MG63 (cell line): Measurements from ENCODE around the gene ATP5F1A. TPM values are rescaled to one million over a fixed set of nuclear protein-coding genes. Genes with fewer than 3 reads are reported as not detected.
"Not testable (repeated sequence)": the region's sequence is repeated elsewhere in the genome, so short reads cannot be mapped to it uniquely, and the experiment has no call there.

Experiments used
- DNase-seq: peaks from one replicate; pipeline ENCODE4 v3.0.0-alpha.2; 2020
- H3K27me3 ChIP-seq: fragments of 250-450 bp; sonication (Bioruptor Pico); 2 replicates; pipeline ENCODE4 v1.5.1; 2020; ENCODE audit warnings: mild to moderate bottlenecking, moderate library complexity
- H3K36me3 ChIP-seq: fragments of 250-450 bp; sonication (Bioruptor Pico); 2 replicates; pipeline ENCODE4 v1.5.1; 2020; ENCODE audit warnings: mild to moderate bottlenecking, moderate library complexity
- H3K4me3 ChIP-seq: fragments of 250-450 bp; sonication (Bioruptor Pico); 2 replicates; pipeline ENCODE4 v1.5.1; 2020; ENCODE audit warnings: mild to moderate bottlenecking, moderate library complexity
- H3K9me3 ChIP-seq: fragments of 250-450 bp; sonication (Bioruptor Pico); 2 replicates; pipeline ENCODE4 v1.5.1; 2020; ENCODE audit warnings: mild to moderate bottlenecking, moderate library complexity
- total RNA-seq: library from RNA; depleted of rRNA; stranded (reverse); fragments of >200 nt; shearing (Covaris generic); gene quantifications from 2 replicates; pipeline ENCODE4 v1.2.3, GENCODE V29; 2014; ENCODE audit warnings: low replicate concordance

ATP5F1A gene
- total RNA-seq, 1 experiment from 2014 or later = 465 TPM

GRCh38 chr18:46061387-46061786, 36.7 kb downstream of the ATP5F1A start:
- Histone ChIP-seq H3K4me3 (no peak overlapping the region), H3K9me3 (no peaks in the 10 kb centered on the region), H3K27me3 (no peaks in the 10 kb centered on the region), H3K36me3 (no peaks in the 10 kb centered on the region)
- no peak for DNase-seq

DNA sequence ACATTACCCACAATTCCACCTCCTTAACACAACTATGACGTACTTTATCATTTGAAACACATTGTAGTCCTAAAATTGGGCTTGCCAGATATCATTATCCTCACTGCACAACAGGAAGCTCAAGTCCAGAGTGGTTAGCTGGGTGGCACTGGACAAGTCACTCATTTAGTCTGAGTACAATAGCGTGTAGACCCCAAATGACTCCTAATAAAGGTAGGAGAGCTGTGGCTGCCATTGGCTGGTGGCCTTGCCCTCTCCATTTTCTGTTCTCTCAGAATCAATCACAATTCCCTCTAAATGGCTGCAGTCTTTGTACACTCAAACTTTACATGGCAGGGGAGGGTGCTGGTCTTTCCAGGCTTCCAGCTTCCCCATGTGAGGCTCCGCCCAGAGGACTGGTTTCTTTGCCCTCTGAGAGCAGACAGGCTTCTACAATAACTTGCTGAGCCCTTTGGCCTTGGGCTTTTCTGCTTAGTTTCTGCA, 37.7 kb downstream of the ATP5F1A start:
- H3K9me3 ChIP-seq = no peaks in the 10 kb centered on the region
- no peaks in the 10 kb centered on the region for H3K27me3 ChIP-seq
- H3K4me3 ChIP-seq = no peak overlapping the region
- no peak for DNase-seq
- H3K36me3 ChIP-seq = no peaks in the 10 kb centered on the region

DNA sequence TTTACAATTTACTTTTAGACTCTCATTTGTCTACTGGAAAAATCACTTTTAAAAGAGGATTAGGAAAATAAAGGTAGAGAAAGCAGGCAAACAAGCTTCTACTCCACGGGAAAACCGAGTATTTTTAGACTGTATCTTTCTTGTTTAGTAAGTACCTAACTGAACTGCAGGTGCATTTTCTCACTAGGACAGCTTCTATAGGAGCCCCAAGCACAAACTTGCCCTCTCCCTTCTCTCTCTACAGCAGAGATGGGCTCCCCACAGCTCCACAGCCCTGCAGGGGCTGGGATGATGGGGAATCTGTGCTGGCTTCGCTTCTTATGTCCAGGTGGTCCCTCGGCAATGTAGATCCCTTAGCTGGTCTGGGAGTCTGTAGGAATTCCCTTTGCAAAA, 42.3 kb downstream of the ATP5F1A start:
- H3K36me3 ChIP-seq = no peaks in the 10 kb centered on the region
- H3K27me3 ChIP-seq = no peaks in the 10 kb centered on the region
- H3K9me3 ChIP-seq = no peaks in the 10 kb centered on the region; the same call in 1 of the 2 replicates
- H3K4me3 ChIP-seq = no peak overlapping the region
- no peak for DNase-seq

DNA sequence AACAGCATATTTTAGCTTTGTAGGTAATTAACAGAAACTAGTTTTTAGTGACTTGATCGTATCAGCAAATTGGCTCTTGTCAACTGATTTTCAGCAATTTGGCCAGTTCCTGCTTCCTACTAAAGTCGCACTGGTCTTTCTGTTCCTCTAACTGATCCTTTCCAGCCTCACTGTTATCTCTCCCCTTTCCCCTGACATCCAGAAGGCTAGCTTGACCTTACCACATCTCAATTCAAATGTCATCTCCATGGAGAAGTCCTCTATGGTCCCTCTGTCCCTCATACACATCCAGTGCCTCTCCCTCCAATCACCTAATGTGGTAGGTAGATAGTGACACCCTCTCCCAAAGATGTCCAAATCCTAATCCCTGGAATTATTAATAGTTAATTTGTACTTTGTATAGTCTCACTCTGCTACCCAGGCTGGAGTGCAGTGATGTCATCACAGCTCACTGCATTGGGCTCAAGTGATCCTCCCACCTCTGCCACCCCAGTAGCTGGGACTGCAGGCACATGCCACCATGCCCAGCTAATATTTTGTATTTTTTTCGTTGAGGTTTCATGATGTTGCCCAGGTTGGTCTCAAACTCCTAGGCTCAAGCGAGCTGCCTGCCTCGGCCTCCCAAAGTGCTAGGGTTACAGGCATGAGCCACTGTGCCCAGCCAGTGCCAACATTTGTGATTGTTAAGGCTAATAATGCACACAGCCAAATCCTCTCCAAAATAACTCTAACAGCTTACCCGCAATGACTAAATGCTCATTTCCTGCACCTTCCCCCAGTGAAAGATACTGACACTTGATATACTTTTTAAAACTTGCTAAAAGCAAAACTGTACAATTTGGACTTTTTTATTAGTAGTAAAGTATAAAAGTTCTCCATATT, 42.9 kb downstream of the ATP5F1A start:
- H3K4me3 ChIP-seq = no peak overlapping the region
- no peaks in the 10 kb centered on the region; the same call in 1 of the 2 replicates for H3K9me3 ChIP-seq
- peak; percentile 60 for DNase-seq
- no peaks in the 10 kb centered on the region for H3K36me3 ChIP-seq
- H3K27me3 ChIP-seq = no peaks in the 10 kb centered on the region

- Histone ChIP-seq H3K4me3 (no peak overlapping the region), H3K9me3 (no peaks in the 10 kb centered on the region; the same call in 1 of the 2 replicates), H3K27me3 (no peaks in the 10 kb centered on the region), H3K36me3 (no peaks in the 10 kb centered on the region)
- DNase-seq = no peak
Observed at GRCh38 chr18:46053368-46054095, 44.6 kb downstream of the ATP5F1A start.

DNA sequence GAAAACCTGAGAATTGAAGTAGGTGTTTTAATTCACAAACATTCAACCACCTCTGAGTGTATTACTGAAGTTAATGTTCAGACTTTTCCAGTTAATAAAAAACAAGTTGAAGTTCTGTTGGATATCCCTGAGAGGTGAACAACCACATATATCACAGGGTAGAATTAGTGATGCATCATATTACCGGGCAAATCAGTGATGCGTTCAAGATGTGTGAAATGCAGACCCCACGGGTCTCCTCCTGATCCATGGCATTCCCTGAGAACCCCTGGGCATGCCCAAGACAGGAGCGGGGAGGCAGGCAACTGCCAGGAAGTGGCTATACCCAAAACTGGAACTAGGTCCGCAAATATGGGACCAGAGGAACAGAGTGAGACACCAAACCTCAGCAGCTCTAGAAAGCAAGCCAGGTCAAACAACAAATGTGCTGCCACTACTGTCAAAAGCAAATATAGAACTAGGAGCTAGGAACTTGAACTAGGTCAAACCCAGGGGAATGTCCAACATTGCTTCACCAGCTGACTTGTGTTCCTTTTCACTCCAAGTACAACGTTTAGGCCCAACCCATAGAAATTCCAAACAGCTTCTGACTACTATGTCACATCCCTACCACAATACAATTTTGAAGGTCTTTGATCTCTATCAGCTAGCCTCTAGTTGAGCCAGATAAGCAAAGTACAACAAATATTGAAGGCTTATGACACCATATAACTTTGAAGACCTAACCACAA, 46.2 kb downstream of the ATP5F1A start:
- Histone ChIP-seq H3K4me3 (no peak overlapping the region), H3K36me3 (no peaks in the 10 kb centered on the region), H3K27me3 (no peaks in the 10 kb centered on the region), H3K9me3 (no peaks in the 10 kb centered on the region; the same call in 1 of the 2 replicates)
- no peak for DNase-seq

GRCh38 chr18:46050268-46050667, 47.8 kb downstream of the ATP5F1A start:
- H3K9me3 ChIP-seq = no peaks in the 10 kb centered on the region; the same call in 1 of the 2 replicates
- H3K36me3 ChIP-seq = no peaks in the 10 kb centered on the region
- no peak overlapping the region for H3K4me3 ChIP-seq
- DNase-seq = no peak
- H3K27me3 ChIP-seq = no peaks in the 10 kb centered on the region

DNA sequence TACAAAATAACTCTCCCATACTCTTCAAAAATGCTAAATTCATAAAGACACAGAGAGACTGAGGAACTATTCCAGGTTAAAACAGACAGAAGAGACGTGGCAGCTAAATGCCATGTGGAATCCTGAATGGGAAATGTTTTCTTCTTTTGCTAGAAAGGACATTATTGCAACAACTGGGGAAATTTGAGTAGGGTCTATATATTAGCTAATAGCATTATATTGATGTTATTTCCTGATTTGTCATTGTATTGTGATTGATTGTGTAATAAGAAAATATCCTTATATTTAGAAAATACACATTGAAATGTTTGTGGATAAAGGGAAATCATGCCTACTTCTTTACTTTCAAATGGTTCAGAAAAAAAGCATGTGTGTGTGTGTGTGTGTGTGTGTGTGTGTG, 49.5 kb downstream of the ATP5F1A start:
- Histone ChIP-seq H3K4me3 (no peak overlapping the region), H3K36me3 (no peaks in the 10 kb centered on the region), H3K9me3 (no peaks in the 10 kb centered on the region), H3K27me3 (no peaks in the 10 kb centered on the region)
- DNase-seq = no peak

DNA sequence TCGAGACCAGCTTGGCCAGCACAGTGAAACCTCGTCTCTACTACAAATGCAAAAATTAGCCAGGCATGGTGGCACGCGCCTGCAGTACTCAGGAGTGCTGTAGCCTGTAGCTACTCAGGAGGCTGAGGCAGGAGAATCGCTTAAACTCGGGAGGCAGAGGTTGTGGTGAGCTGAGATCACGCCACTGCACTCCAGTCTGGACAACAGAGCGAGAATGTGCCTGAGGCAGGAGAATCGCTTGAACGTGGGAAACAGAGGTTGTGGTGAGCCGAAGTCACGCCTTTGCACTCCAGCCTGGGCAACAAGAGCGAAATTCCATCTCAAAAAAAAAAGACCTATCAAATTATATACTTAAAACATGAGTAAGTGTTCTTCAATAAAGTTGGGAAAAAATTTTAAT, 50.7 kb downstream of the ATP5F1A start:
- DNase-seq, H3K4me3 ChIP-seq, H3K36me3 ChIP-seq, H3K27me3 ChIP-seq, H3K9me3 ChIP-seq: not testable (repeated sequence)

DNA sequence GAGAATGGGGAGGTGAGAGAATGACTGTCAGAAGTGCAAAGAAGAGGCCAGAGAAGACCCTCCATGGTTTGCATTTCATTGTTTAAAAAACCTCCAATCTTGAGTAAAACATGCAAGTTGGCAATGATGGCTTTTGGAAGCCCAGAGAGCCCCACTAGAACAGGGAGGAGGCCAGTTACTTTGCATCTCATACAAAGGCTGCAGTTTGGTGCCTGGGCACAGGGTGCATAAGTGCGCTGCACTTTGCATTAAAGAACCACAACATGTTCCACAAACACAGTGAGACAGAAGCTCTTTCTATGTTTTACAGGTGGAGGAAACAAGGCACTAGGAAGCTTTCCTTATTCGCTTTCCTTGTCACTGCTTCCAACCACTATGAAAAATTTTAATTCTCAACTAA, 51.4 kb downstream of the ATP5F1A start:
- no peak for DNase-seq
- no peaks in the 10 kb centered on the region for H3K36me3 ChIP-seq
- H3K9me3 ChIP-seq = no peaks in the 10 kb centered on the region
- no peak overlapping the region for H3K4me3 ChIP-seq
- H3K27me3 ChIP-seq = no peaks in the 10 kb centered on the region

- no peaks in the 10 kb centered on the region for H3K9me3 ChIP-seq
- no peaks in the 10 kb centered on the region for H3K36me3 ChIP-seq
- no peak for DNase-seq
- no peaks in the 10 kb centered on the region for H3K27me3 ChIP-seq
- no peak overlapping the region for H3K4me3 ChIP-seq
Observed at GRCh38 chr18:46046126-46046525, 52.0 kb downstream of the ATP5F1A start.

GRCh38 chr18:46042571-46043123, 55.4 kb downstream of the ATP5F1A start:
- H3K9me3 ChIP-seq = no peaks in the 10 kb centered on the region
- H3K36me3 ChIP-seq = no peaks in the 10 kb centered on the region
- no peaks in the 10 kb centered on the region for H3K27me3 ChIP-seq
- H3K4me3 ChIP-seq = no peak overlapping the region
- peak; percentile 39 for DNase-seq

DNA sequence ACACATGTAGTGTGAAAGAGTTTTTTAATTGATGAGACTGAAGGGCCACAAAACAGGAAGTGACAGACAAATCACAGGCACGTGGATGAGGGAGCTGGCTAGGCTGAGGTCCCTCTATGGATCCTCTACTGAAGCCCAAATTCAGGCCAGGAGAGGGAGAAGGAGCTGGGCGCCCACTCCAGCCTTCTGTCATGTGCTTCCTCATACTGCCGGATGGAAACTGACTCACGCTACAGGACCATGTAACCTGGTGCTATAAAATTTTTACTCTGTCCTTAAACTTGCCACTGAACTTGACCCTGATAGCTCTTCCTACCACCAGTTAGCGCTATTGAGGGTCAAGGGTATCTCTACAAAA, 57.4 kb downstream of the ATP5F1A start:
- Histone ChIP-seq H3K36me3 (no peaks in the 10 kb centered on the region), H3K9me3 (no peaks in the 10 kb centered on the region), H3K27me3 (no peaks in the 10 kb centered on the region), H3K4me3 (no peak overlapping the region)
- no peak for DNase-seq

GRCh38 chr18:46040033-46040746, 57.9 kb downstream of the ATP5F1A start:
- Histone ChIP-seq H3K4me3 (no peak overlapping the region), H3K27me3 (no peaks in the 10 kb centered on the region), H3K9me3 (no peaks in the 10 kb centered on the region), H3K36me3 (no peaks in the 10 kb centered on the region)
- DNase-seq = no peak

DNA sequence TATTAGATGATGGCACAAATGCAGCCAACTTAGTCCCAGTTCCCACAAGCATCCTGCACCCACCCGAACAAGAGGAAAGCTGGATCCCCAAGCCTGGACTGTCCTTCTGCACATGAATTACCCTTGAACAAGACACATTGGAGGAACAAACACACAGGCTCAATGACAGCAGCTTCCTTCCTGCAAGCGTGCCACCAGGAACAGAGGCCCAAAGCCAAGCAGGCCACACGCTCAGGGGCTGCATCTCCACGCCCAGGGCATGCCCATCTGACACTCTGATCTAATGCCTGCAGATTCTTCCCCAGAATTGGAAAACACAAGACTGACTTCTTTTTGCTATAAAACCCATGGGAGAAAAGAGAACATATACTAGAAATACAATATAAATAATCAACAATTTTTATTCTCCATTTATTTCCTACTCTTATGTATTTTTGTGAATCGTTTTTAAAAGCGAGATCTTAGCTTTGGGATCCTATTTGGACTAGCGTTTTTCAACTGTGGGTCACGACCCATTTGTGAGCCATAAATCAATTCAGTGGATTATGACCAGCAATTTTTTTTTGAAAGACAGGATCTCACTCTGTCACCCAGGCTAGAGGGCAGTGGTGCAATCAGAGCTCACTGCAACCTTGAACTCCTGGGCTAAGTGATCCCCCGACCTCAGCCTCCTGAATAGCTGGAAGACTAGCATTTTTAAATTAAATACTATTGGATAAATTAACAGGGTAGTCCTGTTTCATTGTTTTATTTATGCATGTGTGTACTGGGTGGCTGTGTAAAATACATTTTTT, 60.4 kb downstream of the ATP5F1A start:
- Histone ChIP-seq H3K9me3 (no peaks in the 10 kb centered on the region), H3K4me3 (no peak overlapping the region), H3K27me3 (no peaks in the 10 kb centered on the region), H3K36me3 (no peaks in the 10 kb centered on the region)
- no peak for DNase-seq
